ENCODE data around the gene MYOZ1.

DNA sequence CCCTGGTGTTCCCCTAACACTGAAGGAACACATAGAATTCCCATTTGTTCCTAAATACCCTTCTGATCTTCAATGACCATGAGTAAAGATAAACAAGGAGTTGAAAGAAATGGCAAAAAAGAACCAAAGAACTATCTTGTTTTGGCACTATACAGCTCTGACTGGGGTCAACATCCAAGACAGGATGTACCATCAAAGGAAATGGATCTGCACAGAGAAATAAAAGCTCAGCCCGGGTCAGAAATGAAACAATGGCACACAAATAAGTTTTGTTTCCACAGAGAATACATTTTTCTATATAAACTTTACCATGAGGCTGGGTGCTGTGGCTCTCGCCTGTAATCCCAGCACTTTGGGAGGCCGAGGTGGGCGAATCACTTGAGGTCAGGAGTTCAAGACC lies 32.2 kb downstream of the MYOZ1 start:
- TF ChIP-seq, protein P1, sequence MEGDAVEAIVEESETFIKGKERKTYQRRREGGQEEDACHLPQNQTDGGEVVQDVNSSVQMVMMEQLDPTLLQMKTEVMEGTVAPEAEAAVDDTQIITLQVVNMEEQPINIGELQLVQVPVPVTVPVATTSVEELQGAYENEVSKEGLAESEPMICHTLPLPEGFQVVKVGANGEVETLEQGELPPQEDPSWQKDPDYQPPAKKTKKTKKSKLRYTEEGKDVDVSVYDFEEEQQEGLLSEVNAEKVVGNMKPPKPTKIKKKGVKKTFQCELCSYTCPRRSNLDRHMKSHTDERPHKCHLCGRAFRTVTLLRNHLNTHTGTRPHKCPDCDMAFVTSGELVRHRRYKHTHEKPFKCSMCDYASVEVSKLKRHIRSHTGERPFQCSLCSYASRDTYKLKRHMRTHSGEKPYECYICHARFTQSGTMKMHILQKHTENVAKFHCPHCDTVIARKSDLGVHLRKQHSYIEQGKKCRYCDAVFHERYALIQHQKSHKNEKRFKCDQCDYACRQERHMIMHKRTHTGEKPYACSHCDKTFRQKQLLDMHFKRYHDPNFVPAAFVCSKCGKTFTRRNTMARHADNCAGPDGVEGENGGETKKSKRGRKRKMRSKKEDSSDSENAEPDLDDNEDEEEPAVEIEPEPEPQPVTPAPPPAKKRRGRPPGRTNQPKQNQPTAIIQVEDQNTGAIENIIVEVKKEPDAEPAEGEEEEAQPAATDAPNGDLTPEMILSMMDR (IDR thresholded peaks at IDR 0.05): no peak
- TF ChIP-seq POLR2A (IDR thresholded peaks at IDR 0.05): no peak
